GM18519 (cell line): Measurements from ENCODE around the gene JTB.

Source experiments
- ATAC-seq: cut with Tn5 transposase; IDR thresholded peaks from one replicate; pipeline ENCODE4 v1.9.1; 2021; ENCODE audit warnings: mild to moderate bottlenecking, moderate library complexity; ENCODE audit not compliant: unreplicated experiment, low FRiP score

Gene JTB

GRCh38 chr1:153936011-153936802 lies 41.3 kb downstream of the JTB start:
- no peak for ATAC-seq

GRCh38 chr1:153934746-153935145 lies 42.7 kb downstream of the JTB start:
- ATAC-seq, result no peak

GRCh38 chr1:153933955-153934354 lies 43.5 kb downstream of the JTB start:
- no peak for ATAC-seq

- no peak for ATAC-seq
Measured at GRCh38 chr1:153933430-153933829, 44.0 kb downstream of the JTB start.

GRCh38 chr1:153932156-153933131 lies 45.0 kb downstream of the JTB start:
- ATAC-seq, result no peak

- ATAC-seq, result no peak
Measured at GRCh38 chr1:153929981-153930948, 47.2 kb downstream of the JTB start.

- ATAC-seq, result no peak
Measured at GRCh38 chr1:153929426-153929825, 48.0 kb downstream of the JTB start.

- ATAC-seq, result no peak
Measured at GRCh38 chr1:153928791-153929341, 48.6 kb downstream of the JTB start.

GRCh38 chr1:153928245-153928644 lies 49.2 kb downstream of the JTB start:
- ATAC-seq, result no peak

GRCh38 chr1:153926405-153926804 lies 51.1 kb downstream of the JTB start:
- no peak for ATAC-seq
